Spleen (tissue), 7 donors: Measurements from ENCODE around the gene FGF21.
"Not testable (repeated sequence)": the region's sequence is repeated elsewhere in the genome, so short reads cannot be mapped to it uniquely, and the experiment has no call there.

Source experiments
- CTCF ChIP-seq, 11 experiments: fragments of 200-600 bp in 7 of 11; fragments of 450-650 bp in 4 of 11; sonication (generic) in 4 of 11; IDR thresholded peaks in 8 of 11; conservative IDR thresholded peaks in 3 of 11; 1 replicate in 7 of 11; 2 replicates in 4 of 11; pipeline versions ENCODE4 v1.4.0 to v1.8.0; 2016 to 2021; ENCODE audit warnings: antibody characterized with exemption in 11 of 11, inconsistent platforms in 4 of 11, mild to moderate bottlenecking in 1 of 11
- POLR2AphosphoS5 ChIP-seq, 3 donors: sonication (generic); formaldehyde crosslinking; IDR thresholded peaks; one replicate each; pipeline ENCODE4 v1.5.1; 2017; ENCODE audit warnings: antibody characterized with exemption in 3 of 3
- donor health status: DM: no; HTN: no; CAD: no; lungs with moderate emphysema.
- donor health status: DM: no; HTN: no; CAD: no.
- donor health status: DM: no; HTN: no; CAD: no.

DNA sequence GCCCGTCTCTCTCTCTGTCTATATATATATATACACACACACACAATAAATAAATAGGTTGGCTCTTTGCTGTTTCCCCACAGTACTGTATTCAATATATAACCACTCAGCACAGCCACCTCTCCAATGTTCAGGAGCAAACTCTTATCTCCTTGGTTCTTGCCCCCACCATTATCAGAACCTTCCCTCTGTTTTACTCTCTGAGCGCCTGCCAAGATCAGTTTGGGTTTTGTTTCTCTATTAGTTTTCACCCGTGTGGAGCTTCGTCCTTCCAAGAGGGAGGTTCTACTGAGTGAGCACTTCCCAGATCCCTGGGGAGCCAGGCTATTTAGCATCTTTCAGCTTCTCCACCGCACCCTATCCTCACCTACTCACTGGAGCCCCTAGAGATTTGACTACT is 10.5 kb downstream of the FGF21 start:
- not testable (repeated sequence) for TF ChIP-seq CTCF (IDR thresholded peaks at IDR 0.05 in 8 of 11, conservative IDR thresholded peaks at IDR 0.05 in 3 of 11); POLR2AphosphoS5 (IDR thresholded peaks at IDR 0.05)
